Measurements from ENCODE around the gene GAS2L1. TPM values are rescaled to one million over a fixed set of nuclear protein-coding genes. Genes with fewer than 3 reads are reported as not detected.

GAS2L1 gene
- total and polyA plus RNA-seq, 2 of the 4 experiments (the other 2 are of a cell fraction) = 1.4 to 15.6 TPM

- H2BK15ac ChIP-seq (ENCODE audit: low read depth, low read length) = no peak overlapping the region
- no peak overlapping the region for H4K5ac ChIP-seq (ENCODE audit: low read depth, low read length)
- no TSS peak for BruUV-seq (replicated peaks)
- H4K20me1 ChIP-seq (ENCODE audit: insufficient read depth, low read length) = peaks cover 43% of the 10 kb centered on the region
- H3K18ac ChIP-seq (ENCODE audit: low read depth, low read length) = no peak overlapping the region
- H2BK5ac ChIP-seq (ENCODE audit: low read depth, low read length, poor library complexity, severe bottlenecking) = no peak overlapping the region
- no peaks in the 10 kb centered on the region for H3K27me3 ChIP-seq (ENCODE audit: control insufficient read depth, insufficient read depth, low read length)
- no peaks in the 10 kb centered on the region for H3K9me3 ChIP-seq (ENCODE audit: control insufficient read depth, insufficient read depth, low read length)
- in situ Hi-C loops (cut with MboI; ENCODE audit: low sequenced_read_pairs) (no loop called here), dilution Hi-C loops (cut with HindIII; ENCODE audit: low sequenced_read_pairs, unreplicated experiment) (no loop called here), intact Hi-C loops (cut with micrococcal nuclease) (no loop called here)
- no peak overlapping the region for H2AFZ ChIP-seq (replicated peaks; ENCODE audit: low read length, poor library complexity)
- H3K4me2 ChIP-seq (ENCODE audit: low read depth, low read length) = no peak overlapping the region
- H3K4me1 ChIP-seq (ENCODE audit: control insufficient read depth, insufficient read depth, low read length) = no peaks in the 10 kb centered on the region; the same call in 1 of the 2 replicates
- POLR2A ChIA-PET (ENCODE audit: unreplicated experiment) = no interaction called here
- H3K36me3 ChIP-seq (ENCODE audit: control insufficient read depth, insufficient read depth, low read length) = peaks cover 54% of the 10 kb centered on the region
- DNase-seq (no peak), ATAC-seq (ENCODE audit: low read depth) (no peak)
- H4K8ac ChIP-seq (ENCODE audit: low read depth in 2 of 2, low read length in 2 of 2) = no peak overlapping the region
- H4K91ac ChIP-seq (ENCODE audit: insufficient read depth, low read depth, low read length) = no peak overlapping the region
- TF ChIP-seq MAFK (IDR thresholded peaks at IDR 0.05; ENCODE audit: low read depth, low read length) (no peak), CHD1 (IDR thresholded peaks at IDR 0.05; ENCODE audit: low read depth, low read length) (no peak), USF2 (IDR thresholded peaks at IDR 0.05; ENCODE audit: low read depth, low read length) (no peak), MXI1 (IDR thresholded peaks at IDR 0.05; ENCODE audit: borderline replicate concordance, low read depth, low read length) (no peak), RCOR1 (IDR thresholded peaks at IDR 0.05; ENCODE audit: insufficient replicate concordance, low read length) (no peak), FOS (IDR thresholded peaks at IDR 0.05; ENCODE audit: low read depth, low read length) (no peak), SMC3 (IDR thresholded peaks at IDR 0.05; ENCODE audit: low read depth, low read length) (no peak), POLR2A (IDR thresholded peaks at IDR 0.05; ENCODE audit: low read depth, low read length) (no peak), MAZ (IDR thresholded peaks at IDR 0.05; ENCODE audit: borderline replicate concordance, low read depth, low read length) (no peak), NFE2L2 (IDR thresholded peaks at IDR 0.05; ENCODE audit: low read depth, low read length) (no peak), RAD21 (IDR thresholded peaks at IDR 0.05; ENCODE audit: low read length) (no peak), BHLHE40 (IDR thresholded peaks at IDR 0.05; ENCODE audit: low read depth, low read length) (no peak), CEBPB (IDR thresholded peaks at IDR 0.05; ENCODE audit: low read depth, low read length) (no peak), RFX5 (IDR thresholded peaks at IDR 0.05; ENCODE audit: low read depth, low read length) (no peak)
- TF ChIP-seq, protein P1, sequence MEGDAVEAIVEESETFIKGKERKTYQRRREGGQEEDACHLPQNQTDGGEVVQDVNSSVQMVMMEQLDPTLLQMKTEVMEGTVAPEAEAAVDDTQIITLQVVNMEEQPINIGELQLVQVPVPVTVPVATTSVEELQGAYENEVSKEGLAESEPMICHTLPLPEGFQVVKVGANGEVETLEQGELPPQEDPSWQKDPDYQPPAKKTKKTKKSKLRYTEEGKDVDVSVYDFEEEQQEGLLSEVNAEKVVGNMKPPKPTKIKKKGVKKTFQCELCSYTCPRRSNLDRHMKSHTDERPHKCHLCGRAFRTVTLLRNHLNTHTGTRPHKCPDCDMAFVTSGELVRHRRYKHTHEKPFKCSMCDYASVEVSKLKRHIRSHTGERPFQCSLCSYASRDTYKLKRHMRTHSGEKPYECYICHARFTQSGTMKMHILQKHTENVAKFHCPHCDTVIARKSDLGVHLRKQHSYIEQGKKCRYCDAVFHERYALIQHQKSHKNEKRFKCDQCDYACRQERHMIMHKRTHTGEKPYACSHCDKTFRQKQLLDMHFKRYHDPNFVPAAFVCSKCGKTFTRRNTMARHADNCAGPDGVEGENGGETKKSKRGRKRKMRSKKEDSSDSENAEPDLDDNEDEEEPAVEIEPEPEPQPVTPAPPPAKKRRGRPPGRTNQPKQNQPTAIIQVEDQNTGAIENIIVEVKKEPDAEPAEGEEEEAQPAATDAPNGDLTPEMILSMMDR (conservative IDR thresholded peaks at IDR 0.05; ENCODE audit: low read depth, low read length) = no peak
- TF ChIP-seq, protein P2, sequence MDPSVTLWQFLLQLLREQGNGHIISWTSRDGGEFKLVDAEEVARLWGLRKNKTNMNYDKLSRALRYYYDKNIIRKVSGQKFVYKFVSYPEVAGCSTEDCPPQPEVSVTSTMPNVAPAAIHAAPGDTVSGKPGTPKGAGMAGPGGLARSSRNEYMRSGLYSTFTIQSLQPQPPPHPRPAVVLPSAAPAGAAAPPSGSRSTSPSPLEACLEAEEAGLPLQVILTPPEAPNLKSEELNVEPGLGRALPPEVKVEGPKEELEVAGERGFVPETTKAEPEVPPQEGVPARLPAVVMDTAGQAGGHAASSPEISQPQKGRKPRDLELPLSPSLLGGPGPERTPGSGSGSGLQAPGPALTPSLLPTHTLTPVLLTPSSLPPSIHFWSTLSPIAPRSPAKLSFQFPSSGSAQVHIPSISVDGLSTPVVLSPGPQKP (IDR thresholded peaks at IDR 0.05; ENCODE audit: borderline replicate concordance, low read depth, low read length) = no peak
- H2AK5ac ChIP-seq (ENCODE audit: low read depth, low read length) = no peak overlapping the region
- no peak overlapping the region for H3K14ac ChIP-seq (replicated peaks; ENCODE audit: low read depth, low read length)
- no peak overlapping the region for H3K4ac ChIP-seq (ENCODE audit: low read depth, low read length)
- H3K23ac ChIP-seq (ENCODE audit: low read depth, low read length) = no peak overlapping the region
- 78% methylated on average over 1 of the region's 4 CpGs; no CpG with 5 or more reads in 1 of the 2 experiments for WGBS, 2 experiments (ENCODE audit: extremely low coverage in 2 of 2, insufficient read length in 1 of 2)
- H2AK9ac ChIP-seq (replicated peaks; ENCODE audit: low read depth, low read length, poor library complexity) = no peak overlapping the region
- no peak overlapping the region for H3K9ac ChIP-seq (ENCODE audit: low read depth, low read length)
- no peak overlapping the region for H3K4me3 ChIP-seq (ENCODE audit: insufficient read depth, low read depth, low read length)
- no peak overlapping the region for H2BK20ac ChIP-seq (ENCODE audit: low read depth, low read length)
- H2BK120ac ChIP-seq (ENCODE audit: low read depth, low read length) = no peak overlapping the region
- no peak overlapping the region for H3K56ac ChIP-seq (ENCODE audit: extremely low read depth, insufficient read depth, low read length)
- peaks cover 18 to 32% of the 10 kb centered on the region in 2 experiments for H3K79me1 ChIP-seq (ENCODE audit: low read depth in 1 of 2, low read length in 2 of 2)
- CTCF ChIA-PET = no interaction called here
- H3K27ac ChIP-seq (ENCODE audit: insufficient read depth, low read length) = no peak overlapping the region
- H3K9me1 ChIP-seq (ENCODE audit: insufficient read depth, low read length) = peaks cover 10% of the 10 kb centered on the region
These were observed 6.0 kb upstream of the GAS2L1 start for GRCh38 chr22:29300467-29300806.

All from IMR-90 (cell line).